GM21786 (cell line): ENCODE data around the gene ADAP1.

Experiments used
- ATAC-seq: cut with Tn5 transposase; IDR thresholded peaks from one replicate; pipeline ENCODE4 v1.9.1; 2021; ENCODE audit not compliant: unreplicated experiment

The ADAP1 gene

GRCh38 chr7:867406-868188 is 86.9 kb downstream of the ADAP1 start:
- ATAC-seq = no peak

GRCh38 chr7:867001-867405 is 87.5 kb downstream of the ADAP1 start:
- no peak for ATAC-seq

DNA sequence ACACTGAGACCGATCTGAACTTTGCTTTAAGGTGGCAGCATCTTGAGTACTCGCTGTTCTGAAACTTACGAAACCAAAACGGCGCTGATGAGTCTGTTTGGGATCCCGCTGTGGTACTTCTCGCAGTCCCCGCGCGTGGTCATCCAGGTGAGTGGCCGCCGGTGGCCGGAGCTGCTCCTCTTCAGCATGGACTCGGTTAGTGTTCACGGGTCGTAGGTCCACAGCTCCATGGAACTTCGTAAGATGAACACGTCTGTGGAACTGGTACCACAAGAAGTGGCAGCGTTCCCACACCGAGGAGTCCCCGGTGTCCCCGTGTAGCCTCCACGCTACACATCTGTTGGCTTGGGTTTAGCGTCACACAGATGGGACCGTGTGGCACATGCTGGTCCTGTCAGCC is 88.6 kb downstream of the ADAP1 start:
- ATAC-seq = no peak

- no peak for ATAC-seq
These were observed 91.4 kb downstream of the ADAP1 start for GRCh38 chr7:863106-863505.

DNA sequence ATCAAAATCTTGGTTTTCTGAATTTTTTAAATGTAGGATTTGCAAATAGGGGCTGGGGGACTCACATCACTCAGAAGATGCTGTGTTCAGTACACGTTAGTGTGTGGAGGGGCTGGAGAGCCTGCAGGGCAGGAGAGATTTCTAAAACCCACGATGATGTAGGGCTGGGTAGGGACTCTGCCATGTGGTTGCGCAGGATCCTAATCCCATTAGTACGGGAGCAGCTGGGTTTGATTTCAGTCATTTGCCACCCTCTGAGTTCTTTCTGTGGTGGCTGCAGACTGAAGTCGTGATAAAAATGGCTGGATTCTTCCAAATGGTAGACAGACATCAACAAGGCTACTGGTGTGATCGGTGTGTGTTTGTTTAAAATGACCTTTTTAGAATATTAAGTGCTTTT is 92.3 kb downstream of the ADAP1 start:
- no peak for ATAC-seq

- no peak for ATAC-seq
These were observed 93.3 kb downstream of the ADAP1 start for GRCh38 chr7:861222-861621.

- ATAC-seq = no peak
These were observed 94.3 kb downstream of the ADAP1 start for GRCh38 chr7:860149-860548.

GRCh38 chr7:859359-860030 is 95.0 kb downstream of the ADAP1 start:
- no peak for ATAC-seq

GRCh38 chr7:857661-858060 is 96.8 kb downstream of the ADAP1 start:
- no peak for ATAC-seq

- ATAC-seq = no peak
These were observed 97.9 kb downstream of the ADAP1 start for GRCh38 chr7:856444-857095.

DNA sequence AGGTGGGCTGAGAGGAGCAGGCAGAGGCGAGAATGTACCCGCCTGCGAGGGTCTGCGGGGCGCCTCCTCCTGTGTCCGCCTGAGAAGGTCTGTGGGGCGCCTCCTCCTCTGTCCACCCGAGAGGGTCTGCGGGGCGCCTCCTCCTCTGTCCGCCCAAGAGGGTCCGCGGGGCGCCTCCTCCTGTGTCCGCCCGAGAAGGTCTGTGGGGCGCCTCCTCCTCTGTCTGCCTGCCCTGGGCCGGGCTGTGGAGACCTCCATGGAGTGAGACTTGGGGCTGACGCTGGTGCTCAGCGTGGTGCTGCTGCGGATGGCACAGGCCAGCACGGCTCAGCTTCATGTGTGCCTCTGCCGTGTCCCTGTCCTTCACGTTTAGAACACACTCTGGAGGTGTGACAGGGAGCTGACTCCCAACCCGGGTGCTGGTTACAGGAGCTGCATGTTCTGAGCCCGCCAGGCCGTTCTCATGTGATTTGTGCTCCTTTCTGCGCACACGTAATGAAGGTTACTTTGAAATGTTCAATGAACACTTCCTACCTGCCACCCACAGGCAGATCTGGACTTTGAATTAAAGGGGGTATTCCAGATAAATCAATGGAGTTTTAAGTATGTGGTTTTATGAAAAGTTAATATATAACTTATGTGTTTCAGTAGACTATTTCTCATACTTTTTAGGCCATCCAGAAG is 98.7 kb downstream of the ADAP1 start:
- no peak for ATAC-seq

DNA sequence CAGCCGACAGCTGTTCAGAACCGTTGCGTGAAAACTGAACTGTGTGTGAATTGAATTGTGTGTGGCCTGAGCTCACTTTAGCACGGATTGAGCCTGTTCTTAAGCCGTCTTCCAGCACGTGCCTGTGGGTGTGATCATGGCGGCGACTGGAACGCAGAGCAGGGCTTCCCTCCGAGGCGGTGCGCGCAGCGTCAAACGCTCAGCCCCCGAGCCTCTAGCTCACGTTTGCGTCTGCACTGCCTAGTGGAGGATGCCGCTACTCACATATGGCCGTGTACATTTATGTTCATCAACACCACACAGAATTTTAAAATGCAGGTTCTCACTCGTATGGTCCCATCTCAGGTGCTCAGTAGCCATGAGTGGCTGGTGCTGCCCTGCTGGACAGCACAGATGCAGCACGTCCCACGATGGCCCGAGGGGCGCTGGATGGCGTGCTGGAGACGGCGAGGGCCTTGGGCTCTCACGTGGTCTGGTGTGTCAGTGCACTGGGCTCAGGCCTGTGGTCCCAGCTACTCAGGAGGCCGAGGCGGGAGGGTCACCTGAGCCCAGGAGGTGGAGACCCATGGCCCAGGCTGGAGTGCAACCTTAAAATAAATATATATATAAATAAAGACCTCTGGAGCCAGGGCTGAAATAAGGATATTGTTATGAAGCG is 100.2 kb downstream of the ADAP1 start:
- no peak for ATAC-seq

- ATAC-seq = no peak
These were observed 100.9 kb downstream of the ADAP1 start for GRCh38 chr7:853366-854117.

GRCh38 chr7:851204-851603 is 103.3 kb downstream of the ADAP1 start:
- ATAC-seq = no peak

DNA sequence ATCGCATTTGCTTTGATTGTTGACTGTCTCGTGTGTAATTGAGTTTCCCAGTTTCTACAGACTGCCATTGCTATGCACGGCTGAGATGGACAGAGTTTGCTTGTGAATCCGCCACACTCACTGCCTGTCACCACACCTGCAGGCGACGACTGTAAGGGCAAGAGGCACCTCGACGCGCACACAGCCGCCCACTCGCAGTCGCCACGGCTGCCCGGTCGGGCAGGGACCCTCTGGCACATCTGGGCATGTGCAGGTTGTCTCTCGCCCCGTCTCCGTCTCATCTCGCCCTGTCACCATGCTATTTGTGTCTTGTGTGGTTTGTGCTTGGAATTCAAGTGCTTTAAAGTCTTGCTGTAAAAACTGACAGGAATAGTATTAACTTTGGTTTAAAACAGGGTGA is 104.7 kb downstream of the ADAP1 start:
- ATAC-seq = no peak

- no peak for ATAC-seq
These were observed 105.3 kb downstream of the ADAP1 start for GRCh38 chr7:849145-849544.
